Measurements from ENCODE around the gene CECR2.

Gene CECR2

DNA sequence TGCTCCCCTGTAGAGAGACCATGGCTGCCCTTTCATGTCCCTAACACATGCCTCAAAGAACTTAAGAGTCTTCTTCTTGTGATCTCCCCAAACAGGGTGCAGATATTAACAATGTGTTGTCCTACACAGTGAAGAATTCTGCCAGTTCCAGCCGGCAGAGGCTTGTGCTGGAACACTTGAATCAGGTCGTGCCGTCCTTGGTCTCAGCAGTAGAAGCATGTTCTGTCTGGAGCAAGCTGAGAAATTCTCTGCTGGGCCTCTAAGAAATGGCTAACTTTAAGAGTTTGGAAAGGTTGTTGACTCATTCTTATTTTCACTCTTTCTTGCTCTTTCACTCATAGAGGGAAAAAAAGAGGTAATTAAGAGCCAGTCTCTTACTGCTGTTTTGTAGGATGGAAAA, 123.0 kb downstream of the CECR2 start:
- in situ Hi-C loops (cut with MboI; ENCODE audit: low sequenced_read_pairs): loop anchor here (25.0 kb wide), 1 partner anchor 205 kb away; no protein-coding TSS in a partner anchor

DNA sequence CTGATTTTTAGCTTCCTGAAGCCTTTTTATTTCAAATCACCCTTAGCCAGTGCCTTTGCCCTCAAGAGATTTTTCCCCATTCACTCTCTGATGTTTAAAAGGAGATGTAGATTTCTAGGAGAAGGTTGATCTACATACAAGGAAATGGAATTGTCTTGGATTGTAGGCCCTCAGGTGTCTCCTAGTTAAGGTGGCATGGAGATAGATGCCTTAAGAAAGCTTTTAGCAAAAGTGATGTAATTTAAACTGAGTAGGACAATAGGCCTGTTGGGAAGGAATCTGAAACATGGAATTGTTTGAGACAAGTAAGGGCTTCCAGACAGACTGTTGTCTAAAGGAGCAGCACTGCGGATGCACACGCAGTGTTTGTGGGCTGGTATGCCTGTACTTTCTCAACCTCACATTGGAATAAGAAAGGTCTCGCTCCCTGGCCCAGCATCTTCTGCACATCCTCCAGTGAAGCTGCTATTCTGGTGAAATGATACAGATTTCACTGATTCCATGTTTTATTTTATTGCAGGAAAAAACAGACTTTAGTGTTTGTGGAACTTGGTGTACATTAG, 124.2 kb downstream of the CECR2 start:
- in situ Hi-C loops (cut with MboI; ENCODE audit: low sequenced_read_pairs): loop anchor here (25.0 kb wide), 1 partner anchor 206 kb away; no protein-coding TSS in a partner anchor

DNA sequence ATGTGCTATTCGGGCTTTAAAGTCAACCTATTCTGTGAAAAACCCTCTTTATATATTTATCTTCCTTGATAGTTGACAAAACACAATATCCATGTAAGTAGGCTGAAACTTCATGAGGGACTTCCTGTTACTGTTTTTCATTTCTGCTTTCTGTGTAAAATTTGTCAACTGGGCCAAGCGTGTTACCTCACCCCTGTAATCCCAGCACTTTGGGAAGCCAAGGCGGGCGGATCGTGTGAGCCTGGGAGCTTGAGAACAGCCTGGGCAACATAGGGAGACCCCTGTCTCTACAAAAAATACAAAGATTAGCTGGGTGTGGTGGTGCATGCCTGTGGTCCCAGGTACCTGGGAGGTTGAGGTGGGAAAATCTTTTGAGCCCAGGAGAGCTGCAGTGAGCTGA, 127.6 kb downstream of the CECR2 start:
- in situ Hi-C loops (cut with MboI; ENCODE audit: low sequenced_read_pairs): loop anchor here (25.0 kb wide), 1 partner anchor 210 kb away; no protein-coding TSS in a partner anchor

DNA sequence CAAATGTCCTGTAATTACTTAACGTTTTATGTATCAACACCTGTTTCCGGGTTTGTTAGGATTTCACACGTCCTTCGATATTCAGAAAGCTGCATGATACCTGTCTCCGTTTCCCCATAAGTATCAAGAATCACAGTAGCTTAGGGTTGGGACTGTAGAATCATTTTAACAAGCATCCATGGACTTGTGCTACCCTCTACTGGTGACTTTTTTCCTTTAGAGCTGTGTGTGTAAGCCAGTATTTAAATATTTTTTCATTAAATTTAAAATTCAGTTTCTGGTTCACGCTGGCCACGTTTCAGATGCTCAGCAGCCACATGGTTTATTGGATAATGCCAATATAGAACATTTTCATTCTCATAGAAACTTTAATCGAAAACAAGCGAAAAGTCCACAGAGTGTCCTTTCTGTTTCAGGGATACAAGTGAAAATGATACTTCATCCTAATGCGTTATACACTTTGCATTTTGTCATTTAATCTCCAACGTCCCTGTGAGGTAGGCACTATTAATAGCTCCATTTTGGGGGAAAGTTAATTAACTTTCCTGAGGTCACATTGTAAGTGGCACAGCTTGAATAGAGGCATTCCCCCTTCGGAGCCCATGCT, 132.5 kb downstream of the CECR2 start:
- in situ Hi-C loops (cut with MboI; ENCODE audit: low sequenced_read_pairs): loop anchor here (10.0 to 25.0 kb wide), 2 partner anchors 314 to 427 kb away; no protein-coding TSS in a partner anchor

DNA sequence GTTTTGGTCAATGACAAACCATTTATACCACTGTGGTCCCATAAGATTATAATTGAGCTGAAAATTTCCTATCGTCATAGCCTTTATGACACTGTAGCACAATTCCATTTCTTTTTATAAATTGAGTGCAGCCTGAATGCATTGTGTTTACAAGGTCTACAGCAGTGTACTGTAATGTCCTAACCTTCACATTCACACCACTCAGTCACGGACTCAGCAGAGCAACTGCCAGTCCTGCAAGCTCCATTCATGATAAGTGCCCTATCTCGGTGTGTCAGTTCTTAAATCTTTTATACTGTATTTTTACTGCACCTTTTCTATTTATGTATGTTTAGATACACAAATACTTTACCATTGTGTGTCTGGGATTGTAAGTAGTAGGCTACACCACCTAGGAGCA, 138.8 kb downstream of the CECR2 start:
- in situ Hi-C loops (cut with MboI; ENCODE audit: low sequenced_read_pairs): loop anchor here (10.0 to 25.0 kb wide), 2 partner anchors 321 to 433 kb away; no protein-coding TSS in a partner anchor

DNA sequence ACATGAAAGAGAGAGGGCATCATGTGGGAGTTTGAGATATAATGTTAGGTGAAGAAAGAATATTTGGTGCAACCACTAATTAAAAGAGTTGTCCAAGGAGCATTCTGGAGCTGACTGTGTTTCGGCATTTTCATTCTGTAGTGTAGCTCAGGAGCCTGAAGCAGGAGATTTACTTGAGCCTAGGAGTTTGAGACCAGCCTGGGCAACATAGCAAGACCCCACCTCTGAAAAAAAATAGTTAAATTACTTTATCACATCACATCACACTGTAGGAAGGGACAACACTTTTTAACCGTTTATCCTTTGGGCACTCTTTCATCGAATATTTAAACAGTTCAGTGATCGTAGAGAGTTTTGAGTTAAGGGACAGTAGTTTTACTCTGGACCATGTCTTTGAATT, 143.7 kb downstream of the CECR2 start:
- in situ Hi-C loops (cut with MboI; ENCODE audit: low sequenced_read_pairs): loop anchor here (25.0 kb wide), 1 partner anchor 326 kb away; no protein-coding TSS in a partner anchor

DNA sequence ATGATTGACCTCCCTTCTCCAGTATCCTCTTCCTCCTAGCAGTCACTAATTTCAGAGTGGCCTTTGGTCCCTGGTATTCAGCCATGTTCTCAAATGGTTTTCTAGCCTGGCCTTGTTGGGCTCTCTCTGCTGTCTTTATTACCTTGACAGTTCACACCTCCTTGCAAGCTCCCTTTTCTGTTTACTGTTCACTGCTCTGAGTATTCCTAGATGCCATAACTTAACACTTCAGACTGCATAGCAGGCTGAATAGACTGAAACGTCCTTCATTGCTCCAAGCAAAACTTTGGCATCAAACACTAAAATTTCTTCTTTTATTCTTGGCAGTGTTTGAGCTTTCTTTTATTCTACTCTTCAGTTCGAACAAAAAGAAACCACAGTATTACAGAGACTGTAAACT, 144.4 kb downstream of the CECR2 start:
- in situ Hi-C loops (cut with MboI; ENCODE audit: low sequenced_read_pairs): loop anchor here (25.0 kb wide), 1 partner anchor 326 kb away; no protein-coding TSS in a partner anchor

DNA sequence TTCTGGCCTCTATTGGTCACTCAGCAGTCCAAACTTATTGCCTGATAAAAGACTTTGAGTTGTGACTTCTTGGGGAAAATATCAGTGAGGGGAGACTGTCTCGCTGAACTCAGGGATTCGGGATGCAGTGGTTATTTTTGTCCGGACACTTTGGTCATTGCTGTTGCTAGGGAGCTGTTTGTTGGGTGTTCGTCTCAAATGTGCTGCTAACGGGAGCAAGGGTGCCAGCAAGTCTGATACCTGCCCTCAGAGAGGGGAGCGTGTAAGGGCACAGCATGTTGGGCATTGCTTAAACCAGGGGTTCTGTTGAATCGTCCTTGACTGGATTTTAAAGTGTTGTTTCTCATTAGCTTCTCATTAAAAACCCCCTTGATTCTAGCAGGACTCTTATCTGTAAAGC, 144.8 kb downstream of the CECR2 start:
- in situ Hi-C loops (cut with MboI; ENCODE audit: low sequenced_read_pairs): loop anchor here (25.0 kb wide), 1 partner anchor 327 kb away; no protein-coding TSS in a partner anchor

DNA sequence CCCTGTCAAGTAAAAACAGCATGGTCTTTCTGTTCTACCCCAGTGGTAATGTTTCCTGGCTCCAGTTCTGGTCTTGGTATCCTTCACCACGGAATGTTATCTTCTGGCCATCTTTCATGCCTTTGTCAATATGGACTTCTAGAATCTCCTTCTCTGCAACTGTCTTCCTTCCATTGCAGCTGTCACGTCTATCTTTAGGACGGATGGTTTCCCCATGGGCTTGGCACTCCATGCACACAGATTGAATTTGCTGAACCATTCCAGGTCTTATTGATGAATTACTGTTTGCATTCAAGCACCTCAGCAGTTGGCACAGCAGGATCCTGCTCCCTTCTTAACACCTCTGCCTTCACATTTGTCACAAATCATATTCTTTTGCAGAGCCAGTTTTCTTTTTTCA, 149.1 kb downstream of the CECR2 start:
- in situ Hi-C loops (cut with MboI; ENCODE audit: low sequenced_read_pairs): loop anchor here (25.0 kb wide), 1 partner anchor 331 kb away; no protein-coding TSS in a partner anchor

DNA sequence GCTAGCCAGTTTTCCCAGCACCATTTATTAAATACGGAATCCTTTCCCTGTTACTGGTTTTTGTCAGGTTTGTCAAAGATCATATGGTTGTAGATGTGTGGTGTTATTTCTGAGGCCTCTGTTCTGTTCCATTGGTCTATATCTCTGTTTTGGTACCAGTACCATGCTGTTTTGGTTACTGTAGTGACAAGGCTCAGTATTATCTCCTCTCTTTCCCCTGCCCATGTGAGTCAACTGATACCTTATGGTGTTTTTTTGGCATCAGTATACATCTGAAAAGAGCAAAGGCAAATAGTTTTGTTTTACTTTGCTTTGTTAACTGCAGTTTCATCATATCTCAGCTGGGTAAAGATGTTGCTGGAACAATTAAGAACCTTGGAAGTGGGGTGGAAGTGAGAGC, 152.7 kb downstream of the CECR2 start:
- in situ Hi-C loops (cut with MboI; ENCODE audit: low sequenced_read_pairs): loop anchor here (25.0 kb wide), 1 partner anchor 335 kb away; no protein-coding TSS in a partner anchor

DNA sequence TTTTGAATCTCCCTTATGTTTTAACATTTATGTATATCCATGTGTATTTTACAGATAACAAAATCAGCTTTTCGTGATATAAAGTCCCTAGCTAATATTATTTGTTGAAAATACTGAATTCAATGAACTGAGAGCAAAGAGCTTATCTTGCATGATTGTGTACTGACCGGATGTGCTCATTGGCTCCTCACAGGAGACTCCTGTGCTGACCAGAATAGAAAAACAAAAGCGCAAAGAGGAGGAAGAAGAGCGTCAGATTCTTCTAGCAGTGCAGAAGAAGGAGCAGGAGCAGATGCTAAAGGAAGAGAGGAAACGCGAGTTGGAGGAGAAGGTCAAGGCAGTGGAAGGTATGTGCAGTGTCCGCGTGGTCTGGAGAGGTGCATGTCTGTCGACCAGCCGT, 154.7 kb downstream of the CECR2 start:
- in situ Hi-C loops (cut with MboI; ENCODE audit: low sequenced_read_pairs): loop anchor here (25.0 kb wide), 1 partner anchor 337 kb away; no protein-coding TSS in a partner anchor

DNA sequence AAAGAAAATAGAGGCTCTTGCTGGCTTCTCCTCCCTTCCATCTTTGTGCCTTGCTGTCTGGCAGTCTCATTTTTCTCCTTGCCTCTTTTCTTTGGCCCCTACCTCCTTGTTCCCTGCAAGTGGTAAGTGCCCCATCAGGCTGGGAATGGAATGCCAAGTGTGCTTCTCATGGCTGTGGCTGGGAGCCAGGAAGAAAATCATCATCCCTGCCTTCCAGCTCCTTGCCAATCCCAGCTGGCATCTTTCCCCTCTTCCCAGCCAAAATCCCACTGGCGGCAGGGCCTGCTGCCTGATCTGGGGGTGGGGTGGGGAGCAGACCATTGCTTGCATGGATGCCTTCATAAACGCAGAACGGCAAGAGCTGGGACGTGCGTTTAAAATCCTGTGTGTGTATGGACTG, 167.0 kb downstream of the CECR2 start:
- in situ Hi-C loops (cut with MboI; ENCODE audit: low sequenced_read_pairs): no loop called here

DNA sequence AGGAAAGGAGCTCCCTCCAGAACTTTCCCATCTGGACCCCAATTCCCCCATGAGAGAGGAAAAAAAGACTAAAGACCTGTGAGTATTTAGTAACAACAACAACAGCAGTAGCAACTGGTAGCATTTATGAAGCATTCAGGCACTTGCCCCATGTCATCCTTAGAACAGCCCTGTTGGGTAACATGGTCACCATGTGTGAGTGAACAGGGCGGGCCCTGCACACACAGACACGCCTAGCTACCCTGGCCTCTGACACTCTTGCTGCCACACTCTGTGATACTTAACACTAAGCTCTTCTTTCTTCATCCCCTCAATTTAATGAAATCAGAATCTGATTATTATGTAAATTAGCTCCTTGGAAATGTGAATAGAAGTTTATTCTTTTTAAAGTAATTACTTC, 167.9 kb downstream of the CECR2 start:
- in situ Hi-C loops (cut with MboI; ENCODE audit: low sequenced_read_pairs): no loop called here

DNA sequence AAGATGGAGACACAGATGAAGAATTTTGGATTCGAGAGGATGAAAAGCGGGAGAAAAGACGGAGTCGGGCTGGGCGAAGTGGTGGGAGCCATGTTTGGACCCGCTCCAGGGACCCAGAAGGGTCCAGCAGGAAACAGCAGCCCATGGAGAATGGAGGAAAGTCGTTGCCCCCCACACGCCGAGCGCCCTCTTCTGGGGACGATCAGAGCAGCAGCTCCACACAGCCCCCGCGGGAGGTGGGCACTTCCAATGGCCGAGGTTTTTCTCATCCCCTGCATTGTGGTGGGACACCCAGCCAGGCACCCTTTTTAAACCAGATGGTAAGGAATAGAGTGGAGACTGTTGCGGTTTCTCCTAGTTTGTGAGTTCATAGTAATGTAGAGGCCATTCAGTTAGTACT, 171.2 kb downstream of the CECR2 start:
- in situ Hi-C loops (cut with MboI; ENCODE audit: low sequenced_read_pairs): no loop called here

DNA sequence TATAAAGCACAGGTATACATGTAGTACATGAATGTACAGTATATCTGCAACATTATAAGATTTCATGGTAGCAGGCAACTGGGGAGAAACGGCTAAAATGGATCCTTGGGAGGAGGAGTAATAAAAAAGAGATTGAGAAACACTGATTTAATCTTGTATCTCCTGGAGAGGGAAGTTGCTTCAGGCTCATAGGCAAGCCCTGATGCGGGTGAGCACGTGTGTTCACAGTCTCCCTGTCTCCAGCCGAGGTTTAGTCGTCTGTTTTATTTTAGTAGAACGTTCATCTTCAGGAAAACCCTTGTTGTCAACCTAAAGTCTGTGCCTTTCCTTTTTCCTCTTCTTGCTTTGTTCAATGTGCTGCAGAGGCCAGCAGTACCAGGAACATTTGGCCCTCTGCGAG, 172.2 kb downstream of the CECR2 start:
- in situ Hi-C loops (cut with MboI; ENCODE audit: low sequenced_read_pairs): no loop called here

DNA sequence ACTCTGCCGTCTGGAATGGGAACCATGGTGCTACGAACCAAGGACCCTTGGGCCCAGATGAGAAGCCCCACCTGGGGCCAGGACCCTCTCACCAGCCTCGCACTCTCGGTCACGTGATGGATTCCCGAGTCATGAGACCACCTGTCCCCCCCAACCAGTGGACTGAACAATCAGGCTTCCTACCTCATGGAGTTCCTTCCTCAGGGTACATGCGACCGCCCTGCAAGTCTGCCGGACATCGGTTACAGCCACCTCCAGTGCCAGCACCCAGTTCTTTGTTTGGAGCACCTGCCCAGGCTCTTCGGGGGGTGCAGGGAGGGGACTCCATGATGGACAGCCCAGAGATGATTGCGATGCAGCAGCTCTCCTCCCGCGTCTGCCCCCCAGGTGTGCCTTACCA, 173.2 kb downstream of the CECR2 start:
- in situ Hi-C loops (cut with MboI; ENCODE audit: low sequenced_read_pairs): no loop called here

DNA sequence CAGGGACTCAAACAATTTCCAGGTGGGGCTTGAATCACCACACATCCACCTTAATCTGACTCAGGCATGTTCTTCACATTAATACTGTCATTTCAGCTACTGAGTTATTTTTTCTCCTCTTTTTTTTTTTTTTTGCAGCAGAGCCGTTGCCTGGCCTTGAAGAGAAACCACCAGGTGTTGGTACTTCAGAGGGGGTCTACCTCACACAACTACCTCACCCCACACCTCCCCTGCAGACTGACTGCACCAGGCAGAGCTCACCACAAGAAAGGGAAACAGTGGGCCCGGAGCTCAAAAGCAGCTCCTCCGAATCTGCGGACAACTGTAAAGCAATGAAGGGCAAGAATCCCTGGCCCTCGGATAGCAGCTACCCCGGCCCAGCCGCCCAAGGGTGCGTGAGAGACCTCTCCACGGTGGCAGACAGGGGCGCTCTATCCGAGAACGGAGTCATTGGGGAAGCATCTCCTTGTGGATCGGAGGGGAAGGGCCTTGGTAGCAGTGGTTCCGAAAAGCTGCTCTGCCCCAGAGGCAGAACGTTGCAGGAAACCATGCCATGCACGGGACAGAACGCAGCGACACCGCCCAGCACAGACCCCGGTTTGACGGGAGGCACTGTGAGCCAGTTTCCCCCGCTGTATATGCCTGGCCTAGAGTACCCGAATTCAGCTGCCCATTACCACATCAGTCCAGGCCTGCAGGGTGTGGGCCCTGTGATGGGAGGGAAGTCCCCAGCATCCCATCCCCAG, 178.9 kb downstream of the CECR2 start:
- in situ Hi-C loops (cut with MboI; ENCODE audit: low sequenced_read_pairs): no loop called here

DNA sequence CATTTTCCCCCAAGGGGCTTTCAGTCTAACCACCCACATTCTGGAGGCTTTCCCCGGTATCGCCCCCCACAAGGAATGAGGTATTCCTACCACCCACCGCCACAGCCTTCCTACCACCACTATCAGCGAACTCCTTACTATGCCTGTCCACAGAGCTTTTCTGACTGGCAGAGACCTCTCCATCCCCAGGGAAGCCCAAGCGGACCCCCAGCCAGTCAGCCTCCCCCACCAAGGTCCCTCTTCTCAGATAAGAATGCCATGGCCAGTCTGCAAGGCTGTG, 179.4 kb downstream of the CECR2 start:
- in situ Hi-C loops (cut with MboI; ENCODE audit: low sequenced_read_pairs): no loop called here

DNA sequence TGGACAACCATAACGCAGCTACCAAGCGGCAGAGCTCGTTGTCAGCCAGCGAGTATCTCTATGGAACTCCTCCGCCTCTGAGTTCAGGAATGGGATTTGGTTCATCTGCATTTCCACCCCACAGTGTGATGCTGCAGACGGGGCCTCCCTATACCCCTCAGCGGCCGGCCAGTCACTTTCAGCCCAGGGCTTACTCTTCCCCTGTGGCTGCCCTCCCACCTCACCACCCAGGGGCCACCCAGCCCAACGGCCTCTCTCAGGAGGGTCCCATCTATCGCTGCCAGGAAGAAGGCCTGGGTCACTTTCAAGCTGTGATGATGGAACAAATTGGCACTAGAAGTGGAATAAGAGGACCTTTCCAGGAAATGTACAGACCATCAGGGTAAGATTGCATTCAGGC, 179.9 kb downstream of the CECR2 start:
- in situ Hi-C loops (cut with MboI; ENCODE audit: low sequenced_read_pairs): no loop called here

DNA sequence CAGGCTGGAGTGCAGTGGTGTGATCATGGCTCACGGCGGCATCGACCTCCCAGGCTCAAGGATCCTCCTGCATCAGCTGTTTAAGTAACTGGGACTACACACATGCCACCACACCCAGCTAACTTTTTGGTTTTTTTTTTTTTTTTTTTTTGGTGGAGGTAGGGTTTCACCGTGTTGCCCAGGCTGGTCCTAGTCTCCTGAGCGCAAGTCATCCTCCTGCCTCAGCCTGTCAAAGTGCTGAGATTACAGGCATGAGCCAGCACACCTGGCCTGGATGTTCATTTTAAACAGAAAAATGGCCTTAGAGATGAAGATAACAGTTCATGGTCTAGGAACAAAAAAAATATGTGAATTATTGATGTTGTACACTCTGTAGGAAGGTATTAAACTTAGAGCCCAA, 180.4 kb downstream of the CECR2 start:
- in situ Hi-C loops (cut with MboI; ENCODE audit: low sequenced_read_pairs): no loop called here

DNA sequence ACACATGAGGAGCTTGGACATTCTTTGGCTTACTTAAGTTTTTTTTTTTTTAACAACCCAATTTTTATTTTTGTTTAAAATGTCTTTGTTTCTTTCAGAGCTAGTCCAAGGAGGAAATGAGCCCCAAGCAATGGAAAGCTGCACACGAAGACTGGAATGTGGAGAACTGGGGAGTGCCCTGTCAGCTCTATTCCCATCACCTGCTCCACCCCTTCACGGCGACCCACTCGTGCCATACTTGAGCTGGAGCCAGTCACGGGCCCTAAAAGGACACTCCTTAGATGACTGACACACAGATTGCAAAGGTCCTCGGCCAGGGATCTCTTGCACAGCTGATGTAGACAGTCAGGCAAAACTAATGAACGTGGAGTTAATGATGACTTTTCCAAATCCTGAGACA, 183.5 kb downstream of the CECR2 start:
- in situ Hi-C loops (cut with MboI; ENCODE audit: low sequenced_read_pairs): no loop called here

DNA sequence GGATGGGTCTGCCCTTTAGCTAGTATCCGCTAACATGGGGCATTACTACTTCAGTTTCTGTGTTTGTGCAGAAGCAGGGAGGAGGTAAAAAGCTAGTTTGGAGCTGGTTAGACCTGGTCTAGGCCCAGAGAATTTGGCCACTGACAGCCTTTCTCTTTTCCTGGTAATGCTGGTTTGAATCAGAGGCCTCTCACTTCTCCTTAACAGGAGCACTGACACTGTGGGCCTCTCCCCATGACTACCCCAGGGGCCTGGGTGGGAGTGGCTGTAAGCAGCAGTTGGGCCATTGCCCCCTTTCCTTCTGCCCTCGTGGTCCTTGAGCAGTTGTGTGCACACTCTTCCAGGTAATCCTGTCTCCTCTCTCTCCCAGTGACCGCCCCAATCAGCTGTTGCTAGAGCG, 185.6 kb downstream of the CECR2 start:
- in situ Hi-C loops (cut with MboI; ENCODE audit: low sequenced_read_pairs): no loop called here

Data from HL-60/S4 treated with retinoic acid at 250 ng/mL for 4 days and 3 days (cell line).